ENCODE data around the gene UROC1.

Gene UROC1

DNA sequence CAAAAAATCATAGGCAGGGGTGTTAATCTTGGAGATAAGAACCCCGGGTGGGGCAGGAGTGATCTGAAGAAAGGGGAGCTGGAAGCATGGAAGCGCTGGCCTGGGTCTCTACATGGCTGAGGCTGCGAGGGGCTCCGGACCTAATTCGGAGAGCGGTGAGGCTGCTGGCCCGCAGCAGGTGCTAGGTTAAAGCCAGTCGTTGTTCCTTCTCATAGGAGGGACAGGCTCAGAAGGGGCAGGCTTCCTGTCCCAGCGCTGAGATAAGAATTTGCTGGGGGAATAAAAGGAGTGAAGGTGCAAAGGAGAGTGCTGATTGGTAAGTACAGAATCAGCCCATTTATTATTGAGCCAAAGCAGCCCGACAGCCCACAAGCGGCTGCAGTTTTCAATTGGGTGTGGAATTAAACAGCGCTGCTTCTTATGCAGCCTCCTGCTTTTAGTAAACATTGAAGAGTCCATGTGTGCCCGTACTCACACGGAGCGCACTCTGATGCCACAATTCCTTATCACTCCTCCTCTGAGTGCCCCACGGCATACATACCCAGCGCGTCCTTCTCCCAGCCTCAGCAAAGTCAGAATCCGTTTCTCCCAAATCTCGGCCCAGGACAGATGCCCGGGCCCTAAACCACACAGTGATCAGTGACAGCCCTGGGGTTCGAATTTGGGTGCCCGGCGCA lies 23.5 kb upstream of the UROC1 start:
- TF ChIP-seq, protein P1, sequence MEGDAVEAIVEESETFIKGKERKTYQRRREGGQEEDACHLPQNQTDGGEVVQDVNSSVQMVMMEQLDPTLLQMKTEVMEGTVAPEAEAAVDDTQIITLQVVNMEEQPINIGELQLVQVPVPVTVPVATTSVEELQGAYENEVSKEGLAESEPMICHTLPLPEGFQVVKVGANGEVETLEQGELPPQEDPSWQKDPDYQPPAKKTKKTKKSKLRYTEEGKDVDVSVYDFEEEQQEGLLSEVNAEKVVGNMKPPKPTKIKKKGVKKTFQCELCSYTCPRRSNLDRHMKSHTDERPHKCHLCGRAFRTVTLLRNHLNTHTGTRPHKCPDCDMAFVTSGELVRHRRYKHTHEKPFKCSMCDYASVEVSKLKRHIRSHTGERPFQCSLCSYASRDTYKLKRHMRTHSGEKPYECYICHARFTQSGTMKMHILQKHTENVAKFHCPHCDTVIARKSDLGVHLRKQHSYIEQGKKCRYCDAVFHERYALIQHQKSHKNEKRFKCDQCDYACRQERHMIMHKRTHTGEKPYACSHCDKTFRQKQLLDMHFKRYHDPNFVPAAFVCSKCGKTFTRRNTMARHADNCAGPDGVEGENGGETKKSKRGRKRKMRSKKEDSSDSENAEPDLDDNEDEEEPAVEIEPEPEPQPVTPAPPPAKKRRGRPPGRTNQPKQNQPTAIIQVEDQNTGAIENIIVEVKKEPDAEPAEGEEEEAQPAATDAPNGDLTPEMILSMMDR (IDR thresholded peaks at IDR 0.05; ENCODE audit: low read depth, low read length), result no peak
- H3K4me3 ChIP-seq (ENCODE audit: low read depth, low read length), result no peak overlapping the region

DNA sequence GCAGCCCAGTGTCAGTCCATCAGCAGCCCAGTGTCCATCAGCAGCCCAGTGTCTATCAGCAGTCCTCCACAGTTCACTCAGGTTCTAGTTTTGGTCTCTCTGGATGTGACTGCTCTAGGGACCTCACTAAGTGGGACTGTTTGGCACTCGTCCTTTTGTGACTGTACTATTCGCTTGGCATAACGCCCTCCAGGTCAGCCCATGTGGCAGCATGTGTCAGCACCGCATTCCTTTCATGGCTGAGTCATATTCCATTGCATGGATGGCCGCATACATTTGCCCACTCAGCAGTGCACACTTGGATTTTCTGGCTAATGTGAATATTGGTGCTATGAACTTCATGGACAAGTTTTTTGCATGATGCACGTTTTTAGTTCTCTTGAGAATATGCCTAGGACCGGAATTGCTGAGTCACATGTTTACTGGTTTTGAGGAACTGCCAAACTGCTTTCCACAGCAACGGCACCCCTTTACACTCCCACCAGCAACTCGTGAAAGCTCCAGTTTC lies 22.8 kb upstream of the UROC1 start:
- TF ChIP-seq, protein P1 (IDR thresholded peaks at IDR 0.05; ENCODE audit: low read depth, low read length), result no peak
- no peak overlapping the region for H3K4me3 ChIP-seq (ENCODE audit: low read depth, low read length)

DNA sequence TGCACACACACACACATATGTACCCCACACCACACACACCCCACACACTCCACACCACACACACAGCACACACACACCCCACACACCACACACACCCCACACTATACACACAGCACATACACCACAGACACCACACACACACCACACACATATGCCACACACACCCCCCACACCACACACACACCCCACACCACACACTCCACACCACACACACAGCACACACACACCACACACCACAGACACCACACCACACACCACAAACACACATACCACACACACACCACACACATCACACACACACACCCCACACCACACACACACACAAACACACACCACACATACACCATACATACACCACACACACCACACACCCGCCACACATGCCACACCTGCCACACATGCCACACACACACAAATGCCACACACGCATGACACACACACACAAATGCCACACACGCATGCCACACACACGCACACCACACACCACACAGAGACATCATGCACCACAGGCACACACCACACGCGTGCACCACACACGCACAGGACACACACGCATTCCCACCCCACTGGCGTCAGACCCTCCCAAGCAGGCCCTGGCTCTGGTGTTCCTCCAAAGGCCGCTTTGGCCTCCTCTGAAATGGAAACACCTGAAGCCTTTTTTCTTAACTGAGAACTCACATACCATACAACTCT lies 22.1 kb upstream of the UROC1 start:
- TF ChIP-seq, protein P1 (IDR thresholded peaks at IDR 0.05; ENCODE audit: low read depth, low read length), result no peak
- no peak overlapping the region for H3K4me3 ChIP-seq (ENCODE audit: low read depth, low read length)

DNA sequence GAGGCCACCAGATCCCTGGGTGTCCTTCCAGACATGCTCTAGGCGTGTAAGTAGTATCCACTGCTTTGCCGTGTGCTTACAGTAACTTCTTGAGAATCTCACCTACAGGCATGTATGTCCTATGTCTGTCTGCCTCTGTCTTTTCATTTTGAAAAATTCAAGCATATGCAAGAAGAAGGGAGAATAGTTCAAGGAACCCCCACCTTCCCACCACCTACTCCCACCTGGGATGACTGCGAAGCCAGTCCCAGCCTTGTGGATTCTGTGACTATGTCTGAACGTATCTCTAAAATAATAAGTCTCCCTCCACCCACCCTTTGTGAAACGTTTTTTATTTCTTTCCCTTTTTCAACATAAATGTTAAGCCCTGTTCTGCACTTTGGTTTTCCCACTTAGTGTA lies 21.4 kb upstream of the UROC1 start:
- H3K4me3 ChIP-seq (ENCODE audit: low read depth, low read length), result no peak overlapping the region
- TF ChIP-seq, protein P1 (IDR thresholded peaks at IDR 0.05; ENCODE audit: low read depth, low read length), result no peak

DNA sequence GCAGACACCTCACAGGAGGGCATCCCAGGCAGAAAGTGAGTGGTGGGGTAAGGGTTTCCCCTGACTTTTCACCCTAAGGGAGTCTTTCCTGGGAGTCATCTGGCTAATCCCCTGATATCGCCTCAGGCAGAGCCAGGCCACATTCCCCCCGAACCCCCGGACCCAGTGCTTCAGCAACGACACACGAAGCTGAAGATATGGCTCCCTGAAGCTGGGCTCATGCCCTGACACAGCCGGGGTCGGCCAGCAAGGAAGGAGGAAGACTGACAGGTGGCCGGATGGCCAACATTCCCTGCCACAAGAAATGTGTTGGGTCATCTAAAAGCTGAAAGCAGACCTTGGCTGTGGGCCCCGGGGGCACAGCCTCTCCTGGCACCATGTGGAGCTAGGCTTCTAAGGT lies 20.7 kb upstream of the UROC1 start:
- TF ChIP-seq, protein P1 (IDR thresholded peaks at IDR 0.05; ENCODE audit: low read depth, low read length), result no peak
- H3K4me3 ChIP-seq (ENCODE audit: low read depth, low read length), result no peak overlapping the region

DNA sequence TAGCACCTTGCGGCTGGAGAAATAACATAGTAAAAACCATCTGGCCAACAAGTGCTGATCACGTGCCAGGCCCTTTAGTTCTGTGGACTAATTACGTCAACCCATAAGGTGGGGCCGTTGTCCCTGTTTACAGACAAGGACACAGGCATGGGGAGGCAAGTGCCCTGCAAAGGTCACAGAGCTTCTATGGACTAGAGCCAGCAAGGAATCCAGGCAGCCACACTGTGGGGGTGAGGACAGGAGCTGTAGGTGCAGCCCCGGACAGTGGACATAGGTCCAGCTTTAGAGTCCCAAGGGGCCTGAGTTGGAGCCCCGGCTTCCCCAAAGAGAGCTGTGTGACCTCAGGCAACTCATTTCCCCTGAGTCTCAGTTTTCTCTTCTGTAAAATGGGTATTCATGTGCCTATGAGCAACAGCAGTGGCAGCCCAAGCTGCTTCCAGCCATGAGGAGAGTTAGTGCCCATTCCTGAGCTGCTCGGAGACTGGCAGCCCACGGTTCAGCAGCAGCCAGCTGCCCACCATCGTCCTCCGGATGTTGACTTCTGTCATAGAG lies 20.2 kb upstream of the UROC1 start:
- TF ChIP-seq, protein P1 (IDR thresholded peaks at IDR 0.05; ENCODE audit: low read depth, low read length), result no peak
- no peak overlapping the region for H3K4me3 ChIP-seq (ENCODE audit: low read depth, low read length)
